HG03439 (cell line): ENCODE results near the gene PMPCA.

Experiments used
- ATAC-seq: cut with Tn5 transposase; IDR thresholded peaks from one replicate; pipeline ENCODE4 v1.9.1; 2021; ENCODE audit warnings: mild to moderate bottlenecking, moderate library complexity; ENCODE audit not compliant: unreplicated experiment

The PMPCA gene

DNA sequence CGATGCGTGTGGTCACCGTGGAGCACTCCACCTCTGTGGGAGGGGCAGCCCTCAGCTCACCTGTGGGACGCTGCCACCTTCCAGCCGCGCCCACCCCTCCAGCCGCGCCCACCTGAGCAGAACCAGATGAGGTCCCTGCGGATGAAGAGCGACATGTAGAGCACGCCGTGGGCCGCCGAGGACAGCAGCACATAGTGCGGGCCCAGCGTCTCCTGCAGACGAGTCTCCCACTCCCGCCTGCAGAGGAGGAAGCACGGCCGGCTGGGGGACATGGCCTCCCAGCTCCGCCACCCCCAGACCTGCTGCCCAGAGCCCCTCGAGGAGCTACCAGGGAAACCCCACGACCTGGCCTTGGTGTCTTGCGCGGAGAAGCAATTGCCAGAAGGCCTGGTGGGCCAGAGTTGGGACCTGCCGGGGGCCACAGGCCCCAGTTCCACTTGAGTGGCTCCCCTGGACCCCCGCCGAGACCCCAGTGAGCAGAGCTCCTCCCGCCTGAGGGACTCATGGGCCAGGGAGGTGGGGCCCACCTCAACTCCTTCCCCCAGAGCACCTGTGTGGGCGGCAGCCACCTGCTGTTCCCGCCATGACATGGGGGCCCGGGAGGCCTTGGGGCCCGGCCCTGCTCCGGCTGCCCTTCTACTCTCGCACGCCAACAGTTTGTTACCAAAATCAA lies 22.7 kb downstream of the PMPCA start:
- ATAC-seq, result no peak

DNA sequence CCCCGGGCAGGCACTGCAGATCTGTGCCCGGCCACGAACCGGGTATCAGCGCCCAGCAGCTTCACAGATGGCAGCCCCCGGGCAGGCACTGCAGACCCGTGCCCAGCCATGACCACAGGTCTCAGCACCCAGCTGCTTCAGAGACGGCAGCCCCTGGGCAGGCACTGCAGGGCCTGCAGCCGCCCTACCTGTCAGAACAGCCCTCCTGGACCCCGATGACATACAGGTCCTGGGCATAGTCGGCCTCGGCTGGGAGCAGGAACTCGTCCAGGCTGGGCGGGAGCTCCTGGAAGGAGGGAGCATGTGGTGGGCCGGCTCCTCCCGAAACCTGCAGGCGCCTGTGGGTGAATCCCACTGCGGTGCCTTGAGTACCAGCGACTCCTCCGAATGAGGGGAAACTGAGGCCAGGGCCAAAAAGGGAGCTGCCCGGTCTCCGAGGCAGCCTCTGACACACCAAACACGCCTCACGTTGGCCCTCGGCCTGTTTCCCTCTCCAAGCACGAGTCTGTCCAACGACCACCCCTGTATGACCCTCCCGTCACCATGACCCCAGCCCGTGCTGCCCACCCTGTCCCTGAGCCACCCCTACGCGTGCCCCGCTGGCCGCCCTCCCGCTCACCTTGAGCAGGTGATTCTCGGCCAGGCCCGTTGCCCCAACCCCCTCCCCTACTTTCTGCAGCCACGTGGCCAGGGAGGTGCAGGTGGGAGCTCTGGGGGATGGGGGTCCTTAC lies 23.6 kb downstream of the PMPCA start:
- no peak for ATAC-seq

- ATAC-seq, result no peak
Observed at GRCh38 chr9:136434580-136435169, 24.2 kb downstream of the PMPCA start.

GRCh38 chr9:136436055-136436634 lies 25.7 kb downstream of the PMPCA start:
- no peak for ATAC-seq

DNA sequence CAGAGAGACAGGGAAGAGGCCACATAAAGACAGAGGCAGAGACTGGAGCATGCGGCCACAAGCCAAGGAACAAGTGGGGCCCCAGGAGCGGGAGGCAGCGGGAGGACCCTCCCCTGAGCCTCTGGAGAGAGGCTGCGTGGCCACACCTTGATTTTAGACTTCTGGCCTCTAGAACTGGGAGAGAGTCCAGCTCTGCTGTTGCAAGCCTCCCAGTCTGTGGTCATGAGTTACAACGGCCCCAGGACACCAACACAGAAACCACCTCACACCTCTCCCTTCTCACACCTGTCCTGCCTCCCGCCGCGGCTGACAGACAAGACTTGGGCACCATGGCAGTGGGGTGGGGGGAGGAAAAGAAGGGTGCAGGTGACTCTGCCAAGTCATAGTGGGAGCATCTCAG lies 27.0 kb downstream of the PMPCA start:
- no peak for ATAC-seq

DNA sequence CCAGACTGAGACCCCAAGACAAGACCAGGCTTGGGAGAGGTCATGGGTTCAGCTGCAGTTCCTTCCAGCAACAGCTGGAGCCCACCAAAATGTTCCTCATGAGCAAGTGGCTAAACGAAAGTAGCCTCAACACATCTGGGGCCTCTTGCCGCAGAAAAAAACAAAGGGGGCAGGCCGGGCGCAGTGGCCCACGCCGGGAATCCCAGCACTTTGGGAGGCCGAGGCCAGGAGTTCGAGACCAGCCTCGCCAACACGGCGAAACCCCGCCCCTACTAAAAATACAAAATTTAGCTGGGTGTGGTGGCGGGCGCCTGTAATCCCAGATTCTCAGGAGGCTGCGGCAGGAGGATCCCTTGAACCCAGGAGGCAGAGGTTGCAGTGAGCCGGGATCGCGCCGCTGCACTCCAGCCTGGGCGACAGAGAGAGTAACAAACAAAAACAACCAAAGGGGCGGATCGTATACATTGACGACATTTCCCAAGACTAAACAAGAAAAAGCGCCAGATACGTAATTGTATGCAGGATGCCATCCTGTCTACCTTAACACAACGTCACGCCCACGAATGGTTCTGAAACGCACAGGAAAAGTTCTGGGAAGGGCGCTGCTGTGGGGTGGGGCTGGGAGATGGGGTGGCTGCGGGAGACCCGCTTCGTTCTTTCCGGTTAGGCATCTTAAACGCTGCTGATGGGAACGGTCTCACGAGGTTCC lies 27.5 kb downstream of the PMPCA start:
- no peak for ATAC-seq

DNA sequence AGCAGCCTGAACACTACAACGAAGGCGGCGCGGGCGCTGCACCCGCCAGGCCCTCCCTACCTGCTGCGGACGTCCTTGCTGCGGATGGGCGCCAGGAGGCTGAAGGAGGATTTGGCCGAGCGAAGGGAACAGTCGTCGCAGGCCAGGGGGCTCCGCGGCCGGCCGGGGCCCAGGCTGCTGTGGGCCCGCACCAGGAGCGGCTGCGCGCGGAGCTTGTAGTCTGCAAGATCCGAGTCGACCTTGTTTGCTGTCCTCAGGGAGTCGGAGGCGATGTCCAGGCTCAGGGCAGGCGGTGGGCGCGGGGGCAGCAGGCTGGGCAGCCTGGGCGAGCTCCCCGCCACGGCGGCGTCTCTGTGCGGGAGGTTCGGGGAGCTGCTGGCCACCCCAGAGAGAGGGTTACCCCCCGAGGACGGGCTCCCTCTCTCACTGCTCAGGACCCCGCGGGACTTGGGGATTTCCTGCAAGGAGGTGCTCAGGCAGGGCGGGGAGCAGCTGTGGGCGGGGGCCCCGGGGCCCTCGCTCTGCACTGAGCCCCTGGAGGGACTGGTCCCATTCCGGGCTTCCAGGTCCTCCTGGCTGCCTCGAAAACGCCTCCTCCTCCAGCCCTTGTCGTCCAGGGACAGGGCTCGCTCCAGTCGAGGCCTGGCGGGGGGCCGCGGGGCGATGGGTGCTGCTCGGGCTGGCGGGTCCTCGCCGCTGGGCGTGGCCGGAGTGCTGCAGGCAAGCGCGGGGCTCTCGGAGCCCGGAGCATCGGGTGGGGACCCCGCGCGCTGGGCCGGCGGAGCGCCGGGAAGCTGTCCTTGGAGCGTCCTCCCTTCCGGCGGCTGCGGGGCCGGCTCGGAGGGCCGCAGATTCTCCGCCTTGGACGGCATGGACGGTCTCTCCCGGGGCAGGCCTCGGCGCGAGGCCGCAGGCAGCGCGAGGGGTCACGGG lies 28.4 kb downstream of the PMPCA start:
- ATAC-seq, result peak; percentile 36

DNA sequence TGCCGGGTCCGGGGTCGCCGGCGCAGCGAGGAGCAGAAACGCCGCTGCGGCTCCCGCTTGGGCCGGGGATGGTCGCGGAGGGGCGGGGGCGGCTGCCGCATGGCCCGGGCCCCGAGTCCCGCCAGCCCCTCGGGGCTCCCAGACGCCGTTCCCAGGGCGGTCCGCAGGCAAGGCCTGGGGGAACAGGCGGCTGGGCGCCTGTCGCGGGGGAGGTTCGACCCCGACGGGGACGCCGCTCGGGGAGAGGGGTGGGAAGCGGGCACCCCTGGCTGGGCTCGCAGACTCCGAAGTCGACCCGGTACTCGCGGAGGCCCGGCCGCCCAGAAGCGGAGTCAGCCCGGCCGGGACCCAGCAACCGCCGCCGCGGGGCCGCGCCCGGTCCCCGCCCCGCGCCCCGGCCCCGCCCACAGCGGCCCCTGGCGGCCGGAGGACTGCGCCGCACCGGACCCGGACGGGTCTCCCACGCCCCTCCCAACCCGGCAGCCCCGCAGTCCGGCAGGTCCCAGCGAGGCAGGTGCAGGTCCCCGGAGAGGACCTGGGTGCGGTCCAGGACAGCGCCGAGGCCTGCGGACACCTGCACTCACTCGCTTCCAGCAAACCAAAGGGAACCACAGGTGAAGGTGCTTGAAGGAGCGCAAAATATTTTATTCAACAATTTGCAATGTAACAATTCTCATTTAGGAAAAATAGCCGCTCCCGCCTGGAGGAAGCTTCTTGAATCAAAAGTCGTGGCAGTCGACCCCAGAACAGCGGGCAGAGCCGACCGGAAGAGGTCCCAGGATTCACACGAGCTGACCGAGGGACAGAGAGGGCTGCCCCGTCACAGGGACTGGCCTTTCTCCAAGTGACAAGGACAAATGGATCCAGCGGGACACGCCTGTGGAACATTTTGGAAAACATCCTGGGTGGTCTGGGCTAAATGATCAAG lies 29.3 kb downstream of the PMPCA start, which contains the start of gene INPP5E:
INPP5E (minus strand) TSS at position 365 of the 928 bp plus-strand sequence. CDS start 426 bp downstream, outside the sequence.
- ATAC-seq, result peak; percentile 49

DNA sequence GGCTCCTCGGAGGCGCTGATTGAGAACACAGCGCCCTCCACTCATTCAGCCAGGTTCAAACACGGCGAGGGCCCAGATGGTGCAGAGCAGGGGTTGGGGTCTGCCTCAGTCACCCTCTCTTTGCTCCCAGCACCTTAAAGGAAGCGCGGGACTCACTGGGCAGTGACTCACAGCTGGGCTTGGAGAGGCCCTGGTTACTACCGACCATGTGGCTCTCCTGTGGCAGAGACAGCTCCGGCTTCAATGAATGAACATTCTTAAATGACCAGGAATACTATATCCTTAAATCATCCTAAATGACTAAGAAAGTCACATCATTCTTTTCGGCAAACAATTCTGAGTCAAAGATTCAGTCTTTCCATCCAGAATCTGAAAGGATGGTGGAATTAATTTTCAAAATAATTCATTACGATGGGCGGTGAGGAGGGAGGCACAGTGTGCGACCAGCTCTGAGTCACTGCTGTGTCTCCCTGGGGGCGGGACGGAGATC lies 30.8 kb downstream of the PMPCA start:
- ATAC-seq, result no peak

DNA sequence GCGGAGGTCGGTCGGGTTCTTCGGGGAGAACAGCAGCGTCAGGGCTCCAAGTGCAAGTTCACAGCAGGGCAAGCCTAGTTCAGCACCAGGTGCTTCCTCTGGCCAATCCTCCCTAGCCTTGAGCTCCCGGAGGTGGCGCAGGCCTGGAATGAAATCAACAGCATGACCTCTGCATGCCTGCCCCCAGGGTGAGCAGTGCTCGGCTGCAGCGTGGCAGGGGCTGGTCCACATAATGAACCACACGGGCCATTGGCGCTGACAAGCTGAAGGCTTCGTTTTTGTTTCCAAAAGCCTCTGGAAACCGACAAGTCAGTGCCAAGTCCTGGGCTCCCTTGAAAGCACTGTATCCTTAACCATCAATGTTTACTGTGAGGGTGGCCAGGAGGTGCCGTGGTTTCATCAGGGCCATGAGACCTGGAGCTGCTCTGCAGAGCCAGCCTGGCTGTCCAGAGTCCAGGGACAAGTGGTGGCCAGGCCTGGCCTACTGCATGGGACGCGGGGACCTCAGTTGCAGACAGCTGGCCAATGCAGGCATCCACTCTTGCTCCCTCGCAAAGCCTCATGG lies 31.3 kb downstream of the PMPCA start:
- ATAC-seq, result no peak

DNA sequence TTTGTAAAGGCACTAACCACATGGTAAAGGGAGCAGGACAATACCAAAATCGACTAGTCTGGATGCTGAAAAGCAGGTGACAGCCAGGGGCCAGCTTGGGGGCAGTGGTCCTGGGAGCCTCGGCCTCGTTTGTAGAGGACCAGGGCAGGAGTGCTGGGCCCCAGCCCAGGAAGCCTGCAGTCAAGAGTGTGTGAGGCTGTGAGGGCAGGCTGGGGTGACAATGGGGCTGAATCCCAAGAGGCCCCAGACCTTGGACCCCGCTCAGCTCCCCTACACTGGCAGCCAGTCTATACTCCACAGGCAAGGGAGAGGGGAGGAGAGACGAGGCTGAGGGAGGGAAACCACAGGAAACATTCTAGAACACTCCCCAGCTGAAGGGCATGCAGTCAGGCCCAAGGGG lies 31.8 kb downstream of the PMPCA start:
- no peak for ATAC-seq

- ATAC-seq, result no peak
Observed at GRCh38 chr9:136443087-136443486, 32.6 kb downstream of the PMPCA start.

- ATAC-seq, result no peak
Observed at GRCh38 chr9:136443687-136444086, 33.2 kb downstream of the PMPCA start.

DNA sequence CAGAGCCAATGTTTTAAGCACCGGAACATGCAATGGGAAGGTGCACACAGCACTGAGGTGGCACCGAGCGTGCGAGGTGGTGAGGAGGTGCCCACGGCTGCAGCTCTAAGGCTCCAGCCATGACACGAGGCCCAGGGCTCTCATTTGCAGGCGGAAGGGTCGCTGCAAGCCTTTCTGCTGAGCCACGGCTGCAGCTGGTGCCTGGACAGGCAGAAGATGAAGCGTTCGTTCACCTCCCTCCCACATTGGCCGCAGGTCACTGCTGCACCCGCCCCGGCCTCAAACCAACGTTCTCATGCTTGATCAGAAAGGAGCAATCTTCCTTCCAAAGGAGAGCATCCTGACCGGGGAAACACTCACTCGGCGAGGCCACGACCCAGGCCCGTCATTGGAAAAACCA lies 33.6 kb downstream of the PMPCA start:
- ATAC-seq, result no peak

- no peak for ATAC-seq
Observed at GRCh38 chr9:136445799-136446198, 35.3 kb downstream of the PMPCA start.

DNA sequence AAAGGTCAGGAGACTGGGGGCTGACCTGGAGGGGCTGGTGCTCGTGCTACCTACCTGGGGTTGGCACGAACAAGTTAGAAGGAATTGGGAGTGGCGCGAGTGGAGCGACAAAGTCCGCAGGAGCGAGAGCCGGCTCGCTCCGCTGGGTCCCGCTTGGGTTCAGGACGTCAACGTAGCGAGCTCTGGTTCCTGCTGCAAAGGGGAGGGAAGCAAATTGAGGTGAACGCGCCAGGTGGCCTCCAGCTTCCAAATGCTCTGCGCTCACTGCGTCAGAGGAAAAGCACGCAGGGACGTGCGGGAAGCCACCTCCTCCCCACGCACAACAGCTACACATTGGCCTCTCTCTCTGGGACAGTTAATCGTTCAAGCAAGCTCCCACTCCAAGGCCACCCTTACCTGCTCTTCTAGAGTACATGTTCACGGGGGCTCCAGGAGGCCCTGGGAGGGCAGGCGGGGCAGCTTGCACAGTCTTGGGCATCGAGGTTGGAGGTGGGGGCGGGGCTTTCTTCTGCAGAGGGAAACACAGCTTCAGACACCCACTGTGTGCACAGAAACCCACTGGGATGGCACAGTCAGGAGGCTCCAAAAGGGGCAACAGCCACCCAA lies 36.8 kb downstream of the PMPCA start:
- ATAC-seq, result no peak

- ATAC-seq, result no peak
Observed at GRCh38 chr9:136448655-136449054, 38.2 kb downstream of the PMPCA start.
